Left colon (tissue), 2 donors: ENCODE data around the gene RETSAT. TPM values are rescaled to one million over a fixed set of nuclear protein-coding genes. Genes with fewer than 3 reads are reported as not detected.
"Not testable (repeated sequence)": the region's sequence is repeated elsewhere in the genome, so short reads cannot be mapped to it uniquely, and the experiment has no call there.

ENCODE experiments used
- ATAC-seq: fragments of 200-7000 bp; cut with Tn5 transposase; one replicate; pipeline ENCODE4 v1.9.1; 2020; ENCODE audit warnings: mild to moderate bottlenecking, moderate library complexity
- DNase-seq, 2 donors: peaks; one replicate each; pipeline ENCODE4 v3.0.0-alpha.2; 2020
- intact Hi-C, 2 donors: fragments of 100-400 bp; cut with DNase I in 1 of 2; cut with micrococcal nuclease in 1 of 2; formaldehyde crosslinking; loops; one replicate each; pipeline versions ENCODE4 v1.11.2 to v1.14.0; 2022; cut with DNase I, micrococcal nuclease
- total RNA-seq, 2 donors: library from RNA; stranded (reverse); fragmentation: NEBNext Ultra II Directional; extraction: Animal tissue kit (Norgen Biotek cat#: 25700); gene quantifications; one replicate each; pipeline ENCODE4 v1.2.1, GENCODE V29; 2021
- donor health status: DM: no; HTN: no; CAD: no.
- donor health status: DM: yes; HTN: yes; CAD: no.

Gene RETSAT
- total RNA-seq, 2 donors from 2014 or later, result 245 to 291 TPM

- DNase-seq (no peak), ATAC-seq (no peak)
- intact Hi-C loops, result no loop called here
Observed at GRCh38 chr2:85318222-85319074, 35.9 kb downstream of the RETSAT start.

DNA sequence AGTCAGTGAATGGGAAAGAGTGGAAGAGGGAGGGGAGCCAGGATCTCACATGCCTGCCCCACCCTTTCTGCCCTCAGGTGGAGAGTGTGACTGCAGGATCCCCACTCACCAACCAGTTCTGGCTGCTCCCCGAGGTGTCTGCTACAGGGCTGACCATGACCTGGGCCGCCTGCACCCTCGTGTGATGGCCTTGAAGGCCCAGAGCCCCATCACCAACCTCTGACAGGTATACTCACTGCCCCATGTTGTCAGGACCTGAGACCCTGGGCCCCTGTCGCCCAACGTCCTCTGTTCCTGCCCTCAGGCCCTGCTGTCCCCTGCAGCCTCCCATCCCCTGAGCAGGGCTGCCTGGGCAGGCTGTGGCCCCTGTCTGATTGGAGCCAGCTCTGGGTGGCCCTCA lies 38.4 kb downstream of the RETSAT start:
- DNase-seq, ATAC-seq, intact Hi-C loops: not testable (repeated sequence)

DNA sequence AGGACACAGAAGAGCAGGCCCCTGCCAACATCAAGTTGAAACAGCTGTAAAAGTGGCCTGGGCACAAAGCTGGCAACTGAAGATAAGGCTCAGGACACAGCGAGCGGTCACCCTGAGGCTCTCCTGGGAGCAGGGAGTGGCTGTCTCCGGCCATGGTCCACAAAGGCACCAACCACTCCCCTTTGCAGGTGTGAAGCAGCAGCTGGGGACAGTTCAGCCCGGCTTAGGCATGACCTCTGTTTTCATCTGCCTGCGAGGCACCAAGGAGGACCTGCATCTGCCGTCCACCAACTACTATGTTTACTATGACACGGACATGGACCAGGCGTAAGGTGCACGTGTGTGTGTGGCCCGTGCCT lies 39.5 kb downstream of the RETSAT start:
- peak; percentile 71 for ATAC-seq
- intact Hi-C loops, result no loop called here

GRCh38 chr2:85312404-85312803 lies 41.9 kb downstream of the RETSAT start:
- intact Hi-C loops, result no loop called here
- ATAC-seq (no peak), DNase-seq (no peak)

More for the DNA sequence above, 39.5 kb downstream of the RETSAT start:
- no peak for DNase-seq

DNA sequence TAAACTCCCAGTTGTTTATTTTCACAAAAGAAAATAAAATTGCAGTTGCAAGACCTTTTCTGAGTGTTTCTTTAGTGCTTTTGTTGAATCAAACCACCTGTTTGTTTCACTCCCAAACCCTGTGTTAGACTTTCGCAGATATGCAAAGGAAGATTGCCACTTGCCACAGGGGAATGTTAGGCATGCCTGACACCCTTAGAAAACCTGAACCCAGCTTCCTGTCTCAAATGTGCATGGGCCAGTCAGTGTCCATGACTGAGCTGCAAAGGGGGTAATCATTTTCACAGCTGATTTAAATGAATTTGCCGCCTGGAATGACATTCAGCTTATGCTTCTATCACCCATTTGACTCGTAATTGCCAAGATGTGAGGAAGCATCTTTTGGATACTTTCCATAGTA lies 44.0 kb downstream of the RETSAT start:
- DNase-seq (no peak), ATAC-seq (no peak)
- intact Hi-C loops, result no loop called here

DNA sequence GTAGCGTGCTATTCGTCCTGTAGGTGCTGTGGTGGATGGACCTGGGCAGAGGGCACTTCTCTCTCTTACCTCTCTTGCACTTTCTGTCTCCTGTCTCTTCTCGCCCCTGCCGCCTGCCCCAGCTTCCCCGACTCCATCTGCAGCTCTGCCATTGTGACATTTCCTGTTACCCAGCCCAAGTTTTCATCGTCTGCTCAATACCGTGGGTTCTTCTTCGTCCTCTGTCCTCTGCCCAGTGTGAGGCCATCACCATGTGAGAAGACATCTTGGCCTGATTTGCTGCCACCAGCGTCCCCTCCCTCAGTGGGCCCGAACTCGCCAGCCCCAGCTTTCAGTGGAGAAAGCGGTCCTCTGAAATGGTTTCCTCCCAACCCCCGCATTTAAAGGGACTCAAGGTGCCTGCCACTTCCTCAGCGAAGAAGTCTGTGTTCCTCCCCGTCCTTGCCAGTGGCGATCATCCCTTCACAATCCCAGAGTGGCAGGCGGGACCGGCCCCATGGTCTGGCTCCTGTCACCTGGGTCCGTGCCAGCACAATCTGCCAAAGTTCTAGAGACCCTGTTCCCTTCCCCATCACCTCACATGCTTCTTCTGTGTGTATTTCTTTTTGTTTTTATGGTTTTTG lies 44.5 kb downstream of the RETSAT start:
- intact Hi-C loops, result no loop called here
- DNase-seq (no peak), ATAC-seq (no peak)

DNA sequence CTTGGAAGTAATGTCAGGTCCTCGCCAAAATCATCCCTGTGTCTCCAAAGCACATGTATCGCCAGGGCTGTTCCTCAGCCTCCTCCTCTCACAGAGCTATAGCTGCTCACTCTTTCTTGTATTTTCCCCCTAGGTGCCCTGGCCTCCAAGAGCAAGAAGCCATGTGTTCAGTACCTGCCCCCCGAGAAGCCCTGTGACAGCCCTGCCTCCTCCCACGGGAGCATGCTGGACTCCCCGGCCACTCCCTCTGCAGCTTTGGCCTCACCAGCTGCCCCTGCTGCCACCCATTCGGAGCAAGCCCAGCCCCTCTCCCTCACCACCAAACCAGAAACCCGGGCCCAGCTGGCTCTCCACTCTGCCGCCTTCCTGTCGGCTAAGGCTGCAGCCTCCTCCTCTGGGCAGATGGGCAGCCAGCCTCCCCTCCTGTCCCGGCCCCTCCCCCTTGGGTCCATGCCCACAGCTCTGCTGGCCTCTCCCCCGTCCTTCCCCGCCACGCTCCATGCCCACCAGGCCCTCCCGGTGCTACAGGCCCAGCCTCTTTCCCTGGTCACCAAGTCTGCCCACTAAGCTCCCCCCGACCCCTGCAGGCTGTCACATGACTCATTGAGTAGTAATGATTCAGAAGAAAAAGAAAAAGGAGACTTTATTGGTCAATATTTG lies 45.3 kb downstream of the RETSAT start:
- DNase-seq, result peak; percentile 69 to 74
- intact Hi-C loops, result no loop called here
- ATAC-seq, result peak; percentile 13

- DNase-seq (no peak), ATAC-seq (no peak)
- intact Hi-C loops, result no loop called here
Observed at GRCh38 chr2:85308201-85308600, 46.1 kb downstream of the RETSAT start.

DNA sequence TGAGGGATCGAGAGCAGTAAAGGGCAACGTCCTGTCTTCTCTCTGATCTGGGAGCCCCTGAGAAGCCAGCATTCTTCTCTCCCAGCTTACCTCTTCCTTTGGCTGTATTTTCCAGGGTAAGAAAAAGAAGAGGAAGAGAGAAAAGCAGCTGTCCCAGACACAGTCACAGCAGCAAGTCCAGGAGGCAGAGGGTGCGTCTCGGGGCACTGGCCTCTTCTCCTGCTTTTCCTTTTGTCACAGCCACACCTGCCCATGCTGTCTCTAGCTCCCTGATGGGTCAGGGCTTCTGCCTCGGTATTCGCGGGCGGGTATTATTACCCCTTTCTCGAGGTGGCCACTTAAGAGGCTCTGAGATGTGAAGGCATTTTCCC lies 46.8 kb downstream of the RETSAT start:
- ATAC-seq (peak; percentile 69), DNase-seq (peak; percentile 49 to 58)
- intact Hi-C loops, result no loop called here

DNA sequence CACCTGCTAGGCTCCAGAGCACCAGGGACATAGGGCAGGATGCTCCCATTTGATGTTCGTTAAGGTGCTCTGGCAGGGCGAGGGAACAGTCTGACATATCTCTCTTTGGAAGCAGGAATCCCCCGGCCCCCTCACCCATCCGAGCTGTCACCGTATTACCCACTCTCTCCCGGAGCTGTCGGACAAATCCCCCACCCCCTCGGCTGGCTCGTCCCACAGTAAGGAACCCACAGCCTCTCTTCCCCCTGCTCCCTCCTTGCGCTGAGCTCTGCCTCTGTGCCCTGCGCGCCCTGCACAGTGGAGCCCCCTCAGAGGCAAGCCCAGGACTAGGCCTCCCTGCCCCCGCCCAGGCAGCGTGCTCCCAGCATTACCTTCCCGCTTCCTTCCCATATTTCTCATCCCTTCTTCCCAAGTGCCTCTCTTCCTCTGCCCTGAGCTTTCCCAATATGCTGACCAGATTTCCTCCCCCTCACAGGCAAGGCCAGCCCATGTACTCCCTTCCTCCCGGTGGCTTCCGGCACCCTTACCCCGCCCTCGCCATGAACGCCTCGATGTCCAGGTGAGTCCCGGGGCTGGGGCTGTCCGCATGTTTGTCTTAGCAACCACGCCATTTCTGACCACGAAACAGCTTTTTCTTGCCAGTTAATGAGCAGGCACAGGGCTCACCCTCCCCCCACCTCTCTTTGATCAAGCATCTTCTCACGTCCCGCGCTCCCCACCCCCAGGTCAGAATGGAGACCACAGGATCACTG lies 50.4 kb downstream of the RETSAT start:
- DNase-seq (no peak), ATAC-seq (no peak)
- intact Hi-C loops, result loop anchor here in 1 of 2 donors (5.0 kb wide), 1 partner anchor 237 kb away; no protein-coding TSS in a partner anchor

DNA sequence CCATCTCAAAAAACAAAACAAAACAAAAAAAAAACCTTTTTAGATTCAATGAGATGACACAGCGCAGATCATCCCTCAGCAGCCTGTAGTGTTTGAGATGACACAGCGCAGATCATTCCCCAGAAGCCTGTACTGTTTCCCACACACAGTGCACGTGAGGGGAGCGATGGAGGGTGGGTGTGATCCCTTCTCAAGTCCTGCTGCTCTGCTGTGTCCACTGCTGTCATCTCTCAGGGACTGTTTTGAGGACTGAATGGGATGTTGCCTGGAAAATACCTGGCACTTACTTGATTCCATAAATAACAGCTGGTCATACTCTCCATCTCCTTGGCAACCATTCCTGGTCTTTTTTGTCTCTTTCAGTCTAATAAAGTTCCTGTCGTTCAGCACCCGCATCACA lies 52.2 kb downstream of the RETSAT start:
- ATAC-seq, result no peak
- intact Hi-C loops, result loop anchor here in 1 of 2 donors (5.0 kb wide), 1 partner anchor 235 kb away; no protein-coding TSS in a partner anchor
- DNase-seq, result no peak

Other genes starting within 250 kb of the RETSAT start
- 1 to 10 TPM; 2.0 to 3.9 TPM for gene TCF7L1, start 221.1 kb downstream of the RETSAT start, total RNA-seq
- gene TGOLN2, start 26.5 kb downstream of the RETSAT start, total RNA-seq, result 100 to 1,000 TPM; 186 to 193 TPM
- gene ELMOD3, start 241 bp upstream of the RETSAT start, total RNA-seq, result 10 to 100 TPM; 18.3 to 19.6 TPM
- gene CAPG, start 55.8 kb upstream of the RETSAT start, total RNA-seq, result 10 to 100 TPM; 97.7 to 98.2 TPM
- 1 to 10 TPM; 4.7 to 6.3 TPM for gene SH2D6, start 64.2 kb upstream of the RETSAT start, total RNA-seq
- gene MAT2A, start 184.6 kb upstream of the RETSAT start, total RNA-seq, result 100 to 1,000 TPM; 147 to 173 TPM
- gene GGCX, start 207.0 kb upstream of the RETSAT start, total RNA-seq, result 10 to 100 TPM; 25.1 to 27.8 TPM
- 100 to 1,000 TPM; 268 to 282 TPM for gene VAMP8, start 223.1 kb upstream of the RETSAT start, total RNA-seq
- 10 to 100 TPM; 20.1 to 20.4 TPM for gene VAMP5, start 229.9 kb upstream of the RETSAT start, total RNA-seq
- 10 to 100 TPM; 78.8 to 84.2 TPM for gene RNF181, start 241.2 kb upstream of the RETSAT start, total RNA-seq
- gene TMEM150A, start 248.2 kb upstream of the RETSAT start, total RNA-seq, result 10 to 100 TPM in 1 of 2 donors, 1 to 10 TPM in 1; 10.0 to 10.8 TPM